Stomach smooth muscle (tissue), 2 donors: ENCODE measurements around the gene ETS1.

Experiments used
- H3K27ac ChIP-seq: one replicate; pipeline ENCODE4 v1.7.0; 2013; ENCODE audit warnings: mild to moderate bottlenecking, low read length, inconsistent platforms
- H3K27me3 ChIP-seq, 2 donors: one replicate each; pipeline ENCODE4 v1.7.0; 2013; ENCODE audit warnings: low read length in 2 of 2; ENCODE audit not compliant: insufficient read depth in 2 of 2, control insufficient read depth in 1 of 2
- H3K36me3 ChIP-seq, 2 donors: one replicate each; pipeline ENCODE4 v1.7.0; 2013; ENCODE audit warnings: low read length in 2 of 2; ENCODE audit not compliant: control insufficient read depth in 2 of 2, insufficient read depth in 2 of 2
- H3K4me1 ChIP-seq: one replicate; pipeline ENCODE4 v1.7.0; 2013; ENCODE audit warnings: low read length; ENCODE audit not compliant: control insufficient read depth, insufficient read depth
- H3K4me3 ChIP-seq, 2 donors: one replicate each; pipeline ENCODE4 v1.7.0; 2013; ENCODE audit warnings: low read length in 2 of 2
- H3K9ac ChIP-seq, 2 donors: one replicate each; pipeline ENCODE4 v1.7.0; 2013; ENCODE audit warnings: low read length in 2 of 2, mild to moderate bottlenecking in 1 of 2
- H3K9me3 ChIP-seq, 2 donors: one replicate each; pipeline ENCODE4 v1.7.0; 2013; ENCODE audit warnings: low read length in 2 of 2; ENCODE audit not compliant: control insufficient read depth in 2 of 2
- donor health status: healthy.
- donor health status: Pancreatic carcinoma.

ETS1 gene

DNA sequence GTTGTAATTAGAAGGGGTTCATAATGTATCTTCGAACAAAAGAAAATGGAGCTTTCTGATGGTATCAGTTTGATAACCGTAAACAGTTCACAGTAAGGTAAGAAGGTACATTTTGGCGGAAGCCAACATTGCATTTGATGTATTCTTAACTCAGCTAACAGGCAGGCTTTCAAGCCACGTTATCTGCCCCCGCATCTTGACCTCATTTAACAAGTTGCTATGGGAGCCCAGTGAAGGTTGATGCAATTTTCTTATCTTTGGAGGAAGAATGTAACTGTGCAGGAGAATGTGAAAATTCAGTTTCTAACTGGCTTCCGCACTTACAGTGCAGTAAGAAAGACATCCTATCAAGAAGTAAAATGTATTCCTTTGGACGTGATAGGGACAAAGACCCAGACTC, 110.6 kb downstream of the ETS1 start:
- Histone ChIP-seq H3K9ac (no peak overlapping the region), H3K4me1 (peaks cover 21% of the 10 kb centered on the region), H3K9me3 (no peaks in the 10 kb centered on the region), H3K27me3 (no peaks in the 10 kb centered on the region), H3K36me3 (peaks cover 17 to 23% of the 10 kb centered on the region in 2 donors), H3K4me3 (no peak overlapping the region), H3K27ac (no peak overlapping the region)

DNA sequence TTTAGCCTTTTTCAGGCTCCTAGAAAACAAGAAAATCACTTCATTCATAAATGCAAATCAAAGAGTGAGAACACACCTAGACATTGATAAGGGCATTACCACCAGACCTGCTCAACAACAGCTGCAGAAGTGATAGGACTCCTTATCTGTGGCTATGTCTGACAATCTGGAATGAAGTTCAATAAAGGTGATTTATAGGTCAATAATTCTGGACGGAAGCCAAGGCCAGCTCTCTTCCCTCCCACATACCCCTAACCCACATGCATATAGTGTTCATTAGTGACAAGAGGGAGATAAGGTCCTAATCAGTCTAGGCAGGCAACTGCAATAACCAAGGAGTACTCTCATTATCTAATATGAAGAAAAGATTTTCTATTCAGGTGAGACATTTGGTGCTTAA, 111.3 kb downstream of the ETS1 start:
- H3K27me3 ChIP-seq: no peaks in the 10 kb centered on the region
- peaks cover 17 to 23% of the 10 kb centered on the region in 2 donors for H3K36me3 ChIP-seq
- H3K4me1 ChIP-seq: peaks cover 23% of the 10 kb centered on the region
- no peak overlapping the region for H3K4me3 ChIP-seq
- H3K9me3 ChIP-seq: no peaks in the 10 kb centered on the region
- no peak overlapping the region for H3K27ac ChIP-seq
- no peak overlapping the region for H3K9ac ChIP-seq

DNA sequence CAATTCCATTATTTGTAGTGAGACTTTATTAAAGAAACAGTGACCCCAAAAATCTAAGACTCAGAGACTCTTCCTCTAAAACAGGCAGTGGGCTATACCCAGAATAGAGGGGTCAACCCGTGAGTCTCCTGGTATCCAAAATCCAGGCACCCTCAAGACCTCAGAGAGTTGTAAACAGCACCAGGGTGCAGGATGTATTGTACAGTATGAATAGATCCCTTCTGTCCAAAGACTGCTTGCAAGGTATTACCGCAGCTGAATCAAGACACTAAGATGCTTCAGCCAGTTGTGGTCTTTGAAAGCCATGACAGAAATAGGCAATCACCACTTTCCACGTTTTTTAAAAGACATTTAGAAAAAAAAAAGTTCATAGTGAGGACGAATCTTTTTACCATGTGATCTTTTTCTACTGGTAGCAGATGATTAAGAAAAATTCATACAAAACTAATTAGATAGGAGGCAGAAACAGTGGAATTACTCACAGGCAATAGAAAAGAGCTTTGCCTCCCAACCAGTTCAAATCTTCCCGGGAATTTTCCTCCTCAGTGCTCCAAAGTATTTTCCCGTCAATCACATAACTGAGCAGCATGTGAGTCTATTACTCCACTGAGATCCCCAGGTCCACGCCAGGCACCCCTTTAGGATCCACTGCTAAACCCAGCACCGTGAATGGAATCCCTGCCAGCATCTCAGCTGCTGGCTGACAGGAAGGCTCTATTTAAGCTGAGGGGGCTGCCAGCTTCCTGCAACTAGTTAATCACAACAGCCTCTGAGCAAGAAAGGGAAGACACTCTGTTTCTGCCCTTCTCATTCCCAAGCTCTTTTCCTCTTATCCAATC, 113.1 kb downstream of the ETS1 start:
- no peak overlapping the region for H3K9ac ChIP-seq
- H3K36me3 ChIP-seq: peaks cover 13 to 16% of the 10 kb centered on the region in 2 donors
- no peak overlapping the region for H3K4me3 ChIP-seq
- peaks cover 11% of the 10 kb centered on the region for H3K4me1 ChIP-seq
- no peak overlapping the region for H3K27ac ChIP-seq
- H3K27me3 ChIP-seq: no peaks in the 10 kb centered on the region
- no peaks in the 10 kb centered on the region for H3K9me3 ChIP-seq

DNA sequence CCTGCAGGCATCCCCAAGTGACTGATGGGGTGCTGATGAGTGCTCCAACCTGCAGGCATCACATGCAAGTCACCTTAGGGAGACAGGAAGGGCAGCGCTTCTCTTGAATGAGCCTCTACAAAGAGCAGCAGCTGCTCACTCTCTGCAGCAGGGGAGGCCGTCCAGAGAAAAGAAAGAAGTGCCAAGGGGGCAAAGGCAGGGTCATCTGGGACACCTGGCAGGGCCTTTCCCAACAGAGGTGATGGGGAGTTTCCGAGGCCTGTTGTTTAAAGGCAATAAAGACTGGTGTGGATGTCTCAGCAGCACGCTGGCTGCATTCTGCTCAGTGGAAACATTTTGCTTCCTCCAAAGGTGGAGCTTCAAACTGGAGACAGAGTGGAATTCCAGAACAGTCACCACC, 113.7 kb downstream of the ETS1 start:
- no peaks in the 10 kb centered on the region for H3K27me3 ChIP-seq
- peaks cover 11% of the 10 kb centered on the region for H3K4me1 ChIP-seq
- H3K27ac ChIP-seq: no peak overlapping the region
- peaks cover 13 to 16% of the 10 kb centered on the region in 2 donors for H3K36me3 ChIP-seq
- no peak overlapping the region for H3K4me3 ChIP-seq
- no peaks in the 10 kb centered on the region for H3K9me3 ChIP-seq
- H3K9ac ChIP-seq: no peak overlapping the region

DNA sequence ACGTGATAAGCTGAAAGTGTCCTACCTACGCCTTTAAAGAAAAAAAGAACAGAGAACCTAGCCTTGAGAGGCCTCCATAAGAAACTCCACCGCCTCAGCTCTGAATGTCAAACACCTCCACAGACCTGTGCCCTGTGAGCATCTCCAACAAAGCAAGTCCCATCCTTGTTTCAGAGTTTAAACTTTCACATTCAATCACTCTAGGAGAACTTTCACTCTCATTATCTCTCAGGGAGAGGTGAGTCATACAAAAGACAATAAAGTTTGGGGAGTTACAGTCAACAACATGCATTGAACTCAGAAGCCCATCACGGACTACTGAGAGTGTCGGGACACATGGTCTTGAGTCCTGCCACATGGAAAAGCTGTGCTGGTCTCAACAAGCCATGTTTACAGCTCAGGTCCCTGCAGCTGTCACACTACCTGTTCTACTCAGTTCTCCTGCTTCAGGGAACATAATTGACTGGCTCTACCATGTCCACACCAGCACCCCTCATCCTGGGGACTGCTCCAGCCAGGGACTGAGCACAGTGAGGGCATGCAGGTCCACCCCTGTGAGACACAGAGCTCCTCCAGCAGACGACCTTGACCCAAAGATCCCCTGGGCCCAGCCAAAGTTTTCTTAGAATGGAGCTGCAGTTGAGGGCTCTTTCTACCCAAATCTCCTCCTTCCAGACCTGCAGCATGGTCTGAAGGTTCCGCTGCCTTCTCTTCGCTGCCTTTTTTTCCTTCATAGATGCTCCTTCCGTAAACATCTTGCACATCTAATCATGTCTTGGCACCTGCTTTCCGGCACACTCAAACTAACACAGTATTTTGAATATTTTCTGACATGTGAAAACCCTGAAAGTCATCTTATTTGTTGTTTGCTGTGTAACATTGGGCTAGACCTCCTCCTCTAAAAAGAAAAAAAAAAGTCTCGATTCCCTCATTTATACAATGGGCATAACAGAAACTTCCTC, 114.9 kb downstream of the ETS1 start:
- Histone ChIP-seq H3K27ac (no peak overlapping the region), H3K36me3 (peaks cover 13 to 14% of the 10 kb centered on the region in 2 donors), H3K4me3 (no peak overlapping the region), H3K27me3 (no peaks in the 10 kb centered on the region), H3K4me1 (peaks cover 20% of the 10 kb centered on the region), H3K9me3 (no peaks in the 10 kb centered on the region), H3K9ac (no peak overlapping the region)

DNA sequence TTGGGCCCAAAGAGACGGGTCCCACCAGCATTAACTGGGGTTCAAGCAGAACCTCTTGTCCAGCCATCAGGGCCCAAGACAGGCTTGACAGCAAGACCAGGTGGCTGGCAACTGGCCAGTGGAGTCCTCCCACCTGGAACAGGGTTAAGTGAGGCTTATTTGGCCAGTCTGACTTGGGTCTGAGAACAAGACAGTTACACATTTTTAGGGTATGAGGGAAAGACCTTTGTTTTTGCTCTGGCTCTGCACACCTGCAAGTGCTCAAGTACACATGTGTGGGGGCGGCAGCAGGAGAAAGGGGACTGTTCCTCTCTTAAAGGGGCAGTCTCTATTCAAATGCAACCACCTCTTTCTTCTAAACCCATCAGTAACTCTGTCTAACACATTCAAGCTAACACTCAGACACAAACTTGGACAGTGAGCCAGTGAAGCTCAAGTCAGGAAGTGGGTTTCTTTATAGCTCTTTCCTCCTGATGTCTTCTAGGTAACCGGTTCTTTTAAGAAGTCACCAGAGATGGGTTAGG, 116.2 kb downstream of the ETS1 start:
- Histone ChIP-seq H3K27ac (no peak overlapping the region), H3K27me3 (no peaks in the 10 kb centered on the region), H3K9me3 (no peaks in the 10 kb centered on the region), H3K9ac (no peak overlapping the region), H3K36me3 (peaks cover 9 to 10% of the 10 kb centered on the region in 2 donors), H3K4me1 (peaks cover 21% of the 10 kb centered on the region), H3K4me3 (peak overlapping the region in 1 of 2 donors; percentile 1)

DNA sequence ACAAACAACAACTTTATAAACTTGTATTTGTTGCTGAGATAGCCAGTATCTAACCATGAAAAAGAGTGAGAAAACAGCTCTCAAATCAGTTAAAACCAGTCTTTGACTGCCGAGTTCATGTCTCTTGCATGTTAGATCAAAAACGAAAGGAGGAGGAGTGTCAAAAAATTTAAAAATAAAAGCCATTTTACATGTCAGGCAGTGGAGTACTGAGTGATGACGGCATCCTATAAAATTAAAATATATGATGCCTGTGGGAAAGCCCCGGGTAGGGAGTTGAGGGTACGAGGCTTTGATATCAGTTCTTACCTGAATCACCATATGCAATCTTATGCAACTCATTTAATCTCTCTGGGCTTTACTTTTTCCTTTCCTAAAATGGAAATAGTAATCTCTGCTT, 117.3 kb downstream of the ETS1 start:
- Histone ChIP-seq H3K4me3 (no peak overlapping the region), H3K4me1 (peaks cover 19% of the 10 kb centered on the region), H3K36me3 (peaks cover 6 to 12% of the 10 kb centered on the region in 2 donors), H3K9ac (no peak overlapping the region), H3K9me3 (no peaks in the 10 kb centered on the region), H3K27me3 (no peaks in the 10 kb centered on the region), H3K27ac (no peak overlapping the region)

GRCh38 chr11:128469220-128469619, 118.1 kb downstream of the ETS1 start:
- H3K9me3 ChIP-seq: no peaks in the 10 kb centered on the region
- H3K4me1 ChIP-seq: peaks cover 12% of the 10 kb centered on the region
- H3K27ac ChIP-seq: no peak overlapping the region
- peaks cover 6 to 12% of the 10 kb centered on the region in 2 donors for H3K36me3 ChIP-seq
- H3K27me3 ChIP-seq: no peaks in the 10 kb centered on the region
- H3K9ac ChIP-seq: no peak overlapping the region
- H3K4me3 ChIP-seq: no peak overlapping the region

DNA sequence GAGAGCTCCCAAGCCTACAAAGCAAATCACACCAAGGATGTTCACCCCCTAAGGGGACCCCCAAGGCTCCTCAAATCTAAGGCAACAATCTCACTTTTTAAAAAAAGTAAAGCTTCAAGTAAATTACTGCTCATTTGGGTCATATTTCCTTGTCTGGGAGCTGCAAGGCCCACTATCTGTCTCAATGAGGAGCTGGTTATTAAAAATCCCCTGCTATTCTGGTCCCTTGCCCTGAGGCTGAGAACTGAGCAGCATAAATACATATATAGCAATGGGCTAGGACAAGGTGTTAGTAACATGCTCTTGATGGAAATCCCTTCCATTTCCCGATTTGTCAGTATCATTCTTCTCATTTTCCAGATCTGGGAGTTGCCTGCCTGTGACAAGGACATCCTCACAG, 119.2 kb downstream of the ETS1 start:
- no peak overlapping the region for H3K27ac ChIP-seq
- no peak overlapping the region for H3K9ac ChIP-seq
- peaks cover 6 to 11% of the 10 kb centered on the region in 2 donors for H3K36me3 ChIP-seq
- no peaks in the 10 kb centered on the region for H3K27me3 ChIP-seq
- H3K4me1 ChIP-seq: peaks cover 16% of the 10 kb centered on the region
- H3K9me3 ChIP-seq: no peaks in the 10 kb centered on the region
- H3K4me3 ChIP-seq: no peak overlapping the region

DNA sequence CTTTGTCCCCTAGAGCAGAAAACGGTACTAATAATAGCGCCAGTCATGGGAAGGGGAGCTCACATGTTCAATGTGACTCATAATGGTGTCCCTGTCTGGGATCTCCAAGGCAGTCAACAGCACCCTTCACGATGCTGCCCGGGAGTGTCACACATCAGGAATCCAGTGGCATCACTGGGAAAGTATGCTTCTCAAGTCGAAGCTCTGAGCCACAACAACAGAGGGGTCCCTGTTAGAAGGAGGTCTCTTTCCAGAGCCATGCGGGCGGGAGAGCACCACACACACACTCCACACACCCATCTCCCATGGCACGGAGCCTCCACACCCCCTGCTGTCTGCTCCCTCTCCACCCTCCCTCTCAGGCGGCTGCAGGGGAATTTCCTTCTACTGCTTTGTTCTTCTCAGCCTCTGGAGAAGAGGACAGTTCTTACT, 119.7 kb downstream of the ETS1 start:
- Histone ChIP-seq H3K9ac (no peak overlapping the region), H3K4me1 (peaks cover 16% of the 10 kb centered on the region), H3K27ac (no peak overlapping the region), H3K9me3 (no peaks in the 10 kb centered on the region), H3K27me3 (no peaks in the 10 kb centered on the region), H3K36me3 (peaks cover 5 to 13% of the 10 kb centered on the region in 2 donors), H3K4me3 (no peak overlapping the region)
